HEK293 (cell line): Measurements from ENCODE around the gene DUSP22.

ENCODE experiments used
- CTCF ChIA-PET: fragments of 350-600 bp; formaldehyde crosslinking; extraction: SDS; loops from one replicate; lab custom pipeline; 2021; ENCODE audit warnings: antibody characterized with exemption; lab: Yijun Ruan, JAX
- POLR2A ChIA-PET: fragments of 300-600 bp; formaldehyde crosslinking; extraction: SDS; loops from one replicate; lab custom pipeline; 2020; ENCODE audit warnings: antibody characterized with exemption, inconsistent platforms; lab: Yijun Ruan, JAX
- H3K27ac ChIP-seq: fragments of 200-500 bp; sonication (Bioruptor generic); 2 replicates; pipeline ENCODE4 v1.5.1; 2014; ENCODE audit warnings: low read depth, low read length, control low read depth, inconsistent platforms; ENCODE audit errors: extremely low read depth
- H3K36me3 ChIP-seq, 2 experiments: fragments of 200-500 bp in 1 of 2; sonication (Bioruptor generic) in 1 of 2; 1 replicate in 1 of 2; 2 replicates in 1 of 2; pipeline ENCODE4 v1.5.1; 2014 to 2017; ENCODE audit warnings: inconsistent platforms in 2 of 2, low read length in 2 of 2; ENCODE audit not compliant: control insufficient read depth in 2 of 2, insufficient read depth in 1 of 2
- H3K4me1 ChIP-seq: fragments of 200-500 bp; sonication (Bioruptor generic); 2 replicates; pipeline ENCODE4 v1.5.1; 2014; ENCODE audit warnings: mild to moderate bottlenecking, low read length, inconsistent platforms; ENCODE audit not compliant: control insufficient read depth, insufficient read depth
- H3K4me3 ChIP-seq: 2 replicates; pipeline ENCODE4 v1.5.1; 2011; ENCODE audit warnings: low read depth, mild to moderate bottlenecking, control low read depth, low read length, moderate library complexity
- H3K9me3 ChIP-seq: fragments of 200-500 bp; sonication (Bioruptor generic); 2 replicates; pipeline ENCODE4 v1.5.1; 2014; ENCODE audit warnings: low read depth, low read length, inconsistent platforms; ENCODE audit not compliant: control insufficient read depth, insufficient read depth
- BCL11B ChIP-seq: fragments of 450-650 bp; formaldehyde crosslinking; IDR thresholded peaks from 2 replicates; pipeline ENCODE4 v1.5.1; 2016; ENCODE audit warnings: low read depth, missing biosample characterization, missing genetic modification characterization
- HOXD13 ChIP-seq: sonication (generic); formaldehyde crosslinking; IDR thresholded peaks from 2 replicates; pipeline ENCODE4 v1.8.0; 2022; ENCODE audit warnings: missing genetic modification reagents, borderline replicate concordance
- KLF1 ChIP-seq: fragments of 450-650 bp; formaldehyde crosslinking; IDR thresholded peaks from 2 replicates; pipeline ENCODE4 v1.5.1; 2016; ENCODE audit warnings: missing biosample characterization, missing genetic modification characterization
- KLF10 ChIP-seq: fragments of 450-650 bp; IDR thresholded peaks from 2 replicates; pipeline ENCODE4 v1.5.1; 2018; ENCODE audit warnings: missing biosample characterization, mild to moderate bottlenecking, missing genetic modification characterization
- OSR2 ChIP-seq: fragments of 450-650 bp; formaldehyde crosslinking; IDR thresholded peaks from 2 replicates; pipeline ENCODE4 v1.5.1; 2016; ENCODE audit warnings: missing biosample characterization, missing genetic modification characterization
- ZBTB6 ChIP-seq: fragments of 450-650 bp; formaldehyde crosslinking; IDR thresholded peaks from 2 replicates; pipeline ENCODE4 v1.5.1; 2017; ENCODE audit warnings: missing biosample characterization, missing genetic modification characterization
- ZBTB7A ChIP-seq: fragments of 450-650 bp; formaldehyde crosslinking; IDR thresholded peaks from 2 replicates; pipeline ENCODE4 v1.5.1; 2016; ENCODE audit warnings: low read depth, missing biosample characterization, missing genetic modification characterization
- ZBTB8A ChIP-seq: fragments of 450-650 bp; formaldehyde crosslinking; IDR thresholded peaks from 2 replicates; pipeline ENCODE4 v1.5.1; 2016; ENCODE audit warnings: missing biosample characterization, missing genetic modification characterization
- ZFP3 ChIP-seq: fragments of 450-650 bp; formaldehyde crosslinking; IDR thresholded peaks from 2 replicates; pipeline ENCODE4 v1.5.1; 2016; ENCODE audit warnings: low read depth, missing biosample characterization, missing genetic modification characterization
- ZIC2 ChIP-seq: fragments of 450-650 bp; formaldehyde crosslinking; IDR thresholded peaks from 2 replicates; pipeline ENCODE4 v1.5.1; 2016; ENCODE audit warnings: missing biosample characterization, missing genetic modification characterization
- ZNF155 ChIP-seq: fragments of 450-650 bp; formaldehyde crosslinking; IDR thresholded peaks from 2 replicates; pipeline ENCODE4 v1.5.1; 2016; ENCODE audit warnings: missing biosample characterization, missing genetic modification characterization
- ZNF211 ChIP-seq: fragments of 450-650 bp; formaldehyde crosslinking; IDR thresholded peaks from 2 replicates; pipeline ENCODE4 v1.5.1; 2016; ENCODE audit warnings: low read depth, missing biosample characterization, missing genetic modification characterization
- ZNF280C ChIP-seq: fragments of 450-650 bp; formaldehyde crosslinking; IDR thresholded peaks from 2 replicates; pipeline ENCODE4 v1.5.1; 2016; ENCODE audit warnings: missing biosample characterization, missing genetic modification characterization
- ZNF292 ChIP-seq: fragments of 450-650 bp; formaldehyde crosslinking; IDR thresholded peaks from 2 replicates; pipeline ENCODE4 v1.5.1; 2016; ENCODE audit warnings: low read depth, missing biosample characterization, missing genetic modification characterization, borderline replicate concordance
- ZNF302 ChIP-seq: fragments of 450-650 bp; formaldehyde crosslinking; IDR thresholded peaks from 2 replicates; pipeline ENCODE4 v1.5.1; 2016; ENCODE audit warnings: missing biosample characterization, missing genetic modification characterization, low read depth
- ZNF311 ChIP-seq: fragments of 450-650 bp; formaldehyde crosslinking; IDR thresholded peaks from 2 replicates; pipeline ENCODE4 v1.5.1; 2017; ENCODE audit warnings: missing biosample characterization, missing genetic modification characterization, borderline replicate concordance
- ZNF341 ChIP-seq: fragments of 450-650 bp; formaldehyde crosslinking; IDR thresholded peaks from 2 replicates; pipeline ENCODE4; 2016; ENCODE audit warnings: low read depth, missing biosample characterization, missing genetic modification characterization
- ZNF404 ChIP-seq: fragments of 450-650 bp; formaldehyde crosslinking; IDR thresholded peaks from 2 replicates; pipeline ENCODE4 v1.5.1; 2017; ENCODE audit warnings: missing biosample characterization, missing genetic modification characterization
- ZNF423 ChIP-seq: fragments of 450-650 bp; formaldehyde crosslinking; IDR thresholded peaks from 2 replicates; pipeline ENCODE4 v1.5.1; 2016; ENCODE audit warnings: missing biosample characterization, missing genetic modification characterization
- ZNF555 ChIP-seq: fragments of 450-650 bp; formaldehyde crosslinking; conservative IDR thresholded peaks from 2 replicates; pipeline ENCODE4 v1.5.1; 2017; ENCODE audit warnings: missing biosample characterization, mild to moderate bottlenecking, missing genetic modification characterization, inconsistent platforms
- ZNF560 ChIP-seq: fragments of 450-650 bp; formaldehyde crosslinking; IDR thresholded peaks from 2 replicates; pipeline ENCODE4 v1.5.1; 2017; ENCODE audit warnings: missing biosample characterization, missing genetic modification characterization, borderline replicate concordance
- ZNF571 ChIP-seq: fragments of 450-650 bp; formaldehyde crosslinking; IDR thresholded peaks from 2 replicates; pipeline ENCODE4 v1.5.0; 2017; ENCODE audit warnings: missing biosample characterization, missing genetic modification characterization
- ZNF580 ChIP-seq: fragments of 450-650 bp; formaldehyde crosslinking; IDR thresholded peaks from 2 replicates; pipeline ENCODE4 v1.5.1; 2016; ENCODE audit warnings: missing biosample characterization, missing genetic modification characterization
- ZNF701 ChIP-seq: fragments of 450-650 bp; formaldehyde crosslinking; IDR thresholded peaks from 2 replicates; pipeline ENCODE4 v1.5.1; 2016; ENCODE audit warnings: missing biosample characterization, missing genetic modification characterization
- ZNF776 ChIP-seq: fragments of 450-650 bp; formaldehyde crosslinking; IDR thresholded peaks from 2 replicates; pipeline ENCODE4 v1.5.0; 2017; ENCODE audit warnings: missing biosample characterization, missing genetic modification characterization, borderline replicate concordance
- TF ChIP-seq, protein P1 (sequence below): fragments of 450-650 bp; formaldehyde crosslinking; IDR thresholded peaks from 2 replicates; pipeline ENCODE4 v1.5.1; 2016; ENCODE audit warnings: missing biosample characterization, missing genetic modification characterization, borderline replicate concordance
- TF ChIP-seq, protein P2 (sequence below): fragments of 450-650 bp; IDR thresholded peaks from 2 replicates; pipeline ENCODE4 v1.5.1; 2018; ENCODE audit warnings: missing biosample characterization, missing genetic modification characterization
- TF ChIP-seq, protein P3 (sequence below): sonication (generic); formaldehyde crosslinking; IDR thresholded peaks from 2 replicates; pipeline ENCODE4 v1.8.1; 2022; ENCODE audit warnings: mild to moderate bottlenecking, moderate library complexity, missing genetic modification reagents

Gene DUSP22

GRCh38 chr6:348860-349396 is 56.6 kb downstream of the DUSP22 start:
- no peak overlapping the region for H3K4me3 ChIP-seq
- no peak overlapping the region for H3K27ac ChIP-seq
- H3K4me1 ChIP-seq, result no peaks in the 10 kb centered on the region
- POLR2A ChIA-PET, result no interaction called here
- H3K9me3 ChIP-seq, result no peaks in the 10 kb centered on the region
- H3K36me3 ChIP-seq, result peaks cover 0 to 3% of the 10 kb centered on the region in 2 experiments; a peak in 1 of 3 replicates
- TF ChIP-seq ZNF155 (tag by site-specific recombination), result no peak
- TF ChIP-seq ZNF555 (tag by site-specific recombination), result no peak
- TF ChIP-seq HOXD13 (CRISPR knock-in tag), result no peak
- TF ChIP-seq ZNF776 (tag by site-specific recombination), result no peak
- TF ChIP-seq ZBTB7A, result no peak
- TF ChIP-seq ZNF404, result no peak
- no peak for TF ChIP-seq ZNF423 (tag by site-specific recombination)
- TF ChIP-seq, protein P1, sequence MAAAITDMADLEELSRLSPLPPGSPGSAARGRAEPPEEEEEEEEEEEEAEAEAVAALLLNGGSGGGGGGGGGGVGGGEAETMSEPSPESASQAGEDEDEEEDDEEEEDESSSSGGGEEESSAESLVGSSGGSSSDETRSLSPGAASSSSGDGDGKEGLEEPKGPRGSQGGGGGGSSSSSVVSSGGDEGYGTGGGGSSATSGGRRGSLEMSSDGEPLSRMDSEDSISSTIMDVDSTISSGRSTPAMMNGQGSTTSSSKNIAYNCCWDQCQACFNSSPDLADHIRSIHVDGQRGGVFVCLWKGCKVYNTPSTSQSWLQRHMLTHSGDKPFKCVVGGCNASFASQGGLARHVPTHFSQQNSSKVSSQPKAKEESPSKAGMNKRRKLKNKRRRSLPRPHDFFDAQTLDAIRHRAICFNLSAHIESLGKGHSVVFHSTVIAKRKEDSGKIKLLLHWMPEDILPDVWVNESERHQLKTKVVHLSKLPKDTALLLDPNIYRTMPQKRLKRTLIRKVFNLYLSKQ (tag by site-specific recombination), result no peak
- TF ChIP-seq KLF1 (tag by site-specific recombination), result no peak
- TF ChIP-seq ZNF701 (tag by site-specific recombination), result no peak
- TF ChIP-seq ZIC2 (tag by site-specific recombination), result no peak
- TF ChIP-seq ZNF211, result no peak
- no peak for TF ChIP-seq OSR2 (tag by site-specific recombination)
- CTCF ChIA-PET, result interaction anchor here (1.5 to 2.6 kb wide), 2 partner anchors 13 to 26 kb away, joined by 4 to 23 read pairs; no protein-coding TSS in a partner anchor

GRCh38 chr6:349491-349921 is 57.2 kb downstream of the DUSP22 start:
- no peaks in the 10 kb centered on the region for H3K4me1 ChIP-seq
- no peaks in the 10 kb centered on the region for H3K9me3 ChIP-seq

More at GRCh38 chr6:349491-349921, 57.2 kb downstream of the DUSP22 start:
- H3K27ac ChIP-seq, result no peak overlapping the region
- ChIA-PET POLR2A (no interaction called here), CTCF (interaction anchor here (0.6 to 2.6 kb wide), 4 partner anchors 11 to 27 kb away, joined by 3 to 23 read pairs (median 4); no protein-coding TSS in a partner anchor)
- peaks cover 0 to 3% of the 10 kb centered on the region in 2 experiments; a peak in 1 of 3 replicates for H3K36me3 ChIP-seq
- TF ChIP-seq ZNF302 (tag by site-specific recombination) (no peak), ZNF311 (tag by site-specific recombination) (no peak), ZNF580 (tag by site-specific recombination) (no peak), ZNF280C (no peak), ZBTB6 (no peak), ZNF571 (tag by site-specific recombination) (no peak), ZNF292 (tag by site-specific recombination) (no peak), KLF10 (tag by site-specific recombination) (no peak), ZBTB8A (tag by site-specific recombination) (no peak), ZNF341 (no peak), ZNF423 (tag by site-specific recombination) (no peak), ZFP3 (tag by site-specific recombination) (no peak), ZNF560 (tag by site-specific recombination) (no peak), BCL11B (tag by site-specific recombination) (no peak)
- TF ChIP-seq, protein P2, sequence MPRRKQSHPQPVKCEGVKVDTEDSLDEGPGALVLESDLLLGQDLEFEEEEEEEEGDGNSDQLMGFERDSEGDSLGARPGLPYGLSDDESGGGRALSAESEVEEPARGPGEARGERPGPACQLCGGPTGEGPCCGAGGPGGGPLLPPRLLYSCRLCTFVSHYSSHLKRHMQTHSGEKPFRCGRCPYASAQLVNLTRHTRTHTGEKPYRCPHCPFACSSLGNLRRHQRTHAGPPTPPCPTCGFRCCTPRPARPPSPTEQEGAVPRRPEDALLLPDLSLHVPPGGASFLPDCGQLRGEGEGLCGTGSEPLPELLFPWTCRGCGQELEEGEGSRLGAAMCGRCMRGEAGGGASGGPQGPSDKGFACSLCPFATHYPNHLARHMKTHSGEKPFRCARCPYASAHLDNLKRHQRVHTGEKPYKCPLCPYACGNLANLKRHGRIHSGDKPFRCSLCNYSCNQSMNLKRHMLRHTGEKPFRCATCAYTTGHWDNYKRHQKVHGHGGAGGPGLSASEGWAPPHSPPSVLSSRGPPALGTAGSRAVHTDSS, result no peak
- TF ChIP-seq, protein P3, sequence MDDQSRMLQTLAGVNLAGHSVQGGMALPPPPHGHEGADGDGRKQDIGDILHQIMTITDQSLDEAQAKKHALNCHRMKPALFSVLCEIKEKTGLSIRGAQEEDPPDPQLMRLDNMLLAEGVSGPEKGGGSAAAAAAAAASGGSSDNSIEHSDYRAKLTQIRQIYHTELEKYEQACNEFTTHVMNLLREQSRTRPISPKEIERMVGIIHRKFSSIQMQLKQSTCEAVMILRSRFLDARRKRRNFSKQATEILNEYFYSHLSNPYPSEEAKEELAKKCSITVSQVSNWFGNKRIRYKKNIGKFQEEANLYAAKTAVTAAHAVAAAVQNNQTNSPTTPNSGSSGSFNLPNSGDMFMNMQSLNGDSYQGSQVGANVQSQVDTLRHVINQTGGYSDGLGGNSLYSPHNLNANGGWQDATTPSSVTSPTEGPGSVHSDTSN (CRISPR knock-in tag), result no peak
- H3K4me3 ChIP-seq, result no peak overlapping the region
